Measurements from ENCODE around the gene ARHGEF17.

ARHGEF17 gene

GRCh38 chr11:73404506-73405145 is 96.5 kb downstream of the ARHGEF17 start:
- DNase-seq (ENCODE audit: low read depth in 2 of 2) = no peak

DNA sequence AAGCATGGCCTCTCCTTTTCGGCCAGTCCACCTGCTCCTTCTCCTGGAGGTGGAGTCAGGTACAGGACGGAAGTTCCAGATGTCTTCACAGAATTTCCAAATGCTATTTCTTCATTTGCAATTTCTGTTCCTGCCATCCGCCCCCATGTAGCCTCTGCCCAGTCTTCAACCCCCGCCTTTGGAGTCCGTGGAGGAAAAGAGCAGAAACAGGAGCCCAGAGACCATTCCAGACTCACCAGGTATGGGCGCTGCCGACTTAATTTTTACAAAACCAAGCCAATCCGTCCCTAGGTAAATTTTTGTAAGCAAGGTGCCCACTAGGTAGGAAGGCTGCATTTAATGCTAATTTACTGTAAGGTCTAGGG is 97.1 kb downstream of the ARHGEF17 start:
- no peak for DNase-seq (ENCODE audit: low read depth in 2 of 2)

DNA sequence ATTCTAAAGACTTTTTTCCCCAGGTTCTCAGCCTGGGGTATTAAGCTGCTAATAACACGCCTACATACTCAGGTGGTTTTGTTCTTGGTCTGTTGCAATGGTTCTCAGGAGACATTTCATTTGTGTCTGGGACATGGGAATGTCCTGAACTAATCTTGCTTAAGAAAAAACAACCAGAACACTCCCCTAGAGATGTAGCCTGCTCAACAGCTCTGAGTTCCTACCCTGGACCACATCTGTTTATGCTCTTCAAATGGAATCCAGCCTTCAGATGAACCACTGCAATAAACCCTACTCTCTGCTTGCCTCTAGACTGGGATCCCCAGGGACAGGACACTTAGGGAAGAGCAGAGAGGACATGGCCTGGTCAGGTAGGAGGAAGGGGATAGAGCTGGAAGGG is 98.1 kb downstream of the ARHGEF17 start:
- DNase-seq (ENCODE audit: low read depth in 2 of 2) = no peak

DNA sequence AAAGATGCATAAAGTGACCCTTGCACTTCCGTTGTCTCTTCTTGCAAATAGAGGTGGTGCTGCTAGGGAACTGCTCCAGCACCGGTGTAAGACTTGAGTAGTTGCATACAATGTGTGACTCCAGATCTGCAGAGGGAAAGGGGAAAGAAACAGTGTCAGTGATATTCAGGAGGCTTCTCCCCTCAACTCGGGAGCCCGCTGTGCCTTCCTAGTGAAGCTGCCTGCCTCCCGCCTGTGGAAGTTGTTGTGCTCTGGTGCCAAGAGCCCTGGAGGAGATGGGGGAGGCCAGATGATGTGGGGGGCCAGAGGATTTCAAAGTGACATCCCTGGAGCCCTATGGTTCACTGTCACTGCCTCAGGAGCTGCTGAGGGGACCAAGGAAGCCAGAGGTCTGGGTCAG is 98.5 kb downstream of the ARHGEF17 start:
- DNase-seq (ENCODE audit: low read depth in 2 of 2) = no peak

DNA sequence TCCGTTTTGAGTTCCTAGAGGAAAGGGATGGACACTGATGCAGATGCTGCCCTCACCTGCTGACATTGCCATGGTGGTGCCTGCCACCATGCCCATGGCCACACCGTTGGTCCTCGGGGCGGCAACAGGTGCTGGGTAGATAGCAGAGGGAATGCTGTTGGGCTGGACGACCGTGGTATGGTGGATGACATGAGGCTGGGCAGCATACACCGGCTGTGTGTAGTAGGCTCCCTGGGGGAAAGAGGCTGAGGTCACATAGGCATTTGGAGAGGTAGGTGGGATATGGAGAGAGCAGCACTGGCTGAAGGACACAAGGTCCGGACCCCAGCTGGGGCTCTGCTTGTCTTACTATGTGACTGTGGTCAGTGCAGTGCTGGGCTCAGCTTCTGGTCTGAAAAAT is 101.4 kb downstream of the ARHGEF17 start:
- no peak for DNase-seq (ENCODE audit: low read depth in 2 of 2)

GRCh38 chr11:73410627-73411026 is 102.6 kb downstream of the ARHGEF17 start:
- DNase-seq (ENCODE audit: low read depth in 2 of 2) = no peak

GRCh38 chr11:73411031-73411430 is 103.0 kb downstream of the ARHGEF17 start:
- DNase-seq (ENCODE audit: low read depth in 2 of 2) = no peak

- DNase-seq (ENCODE audit: low read depth in 2 of 2) = no peak
Observed at GRCh38 chr11:73412308-73412707, 104.2 kb downstream of the ARHGEF17 start.

GRCh38 chr11:73413256-73413655 is 105.2 kb downstream of the ARHGEF17 start:
- DNase-seq (ENCODE audit: low read depth in 2 of 2) = no peak

GRCh38 chr11:73414977-73415651 is 107.0 kb downstream of the ARHGEF17 start:
- DNase-seq (ENCODE audit: low read depth in 2 of 2) = no peak

GRCh38 chr11:73415854-73416615 is 108.0 kb downstream of the ARHGEF17 start:
- DNase-seq (ENCODE audit: low read depth in 2 of 2) = no peak

- no peak for DNase-seq (ENCODE audit: low read depth in 2 of 2)
Observed at GRCh38 chr11:73416786-73417185, 108.7 kb downstream of the ARHGEF17 start.
